Stimulated activated CD8-positive, alpha-beta memory T cell treated with anti-CD3 and anti-CD28 coated beads, Interleukin-7, amount 100 ng/mL, for 48 hours (primary cell): ENCODE results near the gene WBP1.
"Not testable (repeated sequence)": the region's sequence is repeated elsewhere in the genome, so short reads cannot be mapped to it uniquely, and the experiment has no call there.

Source experiments
- DNase-seq, 2 donors: peaks; one replicate each; pipeline ENCODE4 v3.0.0-alpha.2; 2020; ENCODE audit warnings: low read depth in 1 of 2; ENCODE audit errors: extremely low read depth in 1 of 2

Gene WBP1

DNA sequence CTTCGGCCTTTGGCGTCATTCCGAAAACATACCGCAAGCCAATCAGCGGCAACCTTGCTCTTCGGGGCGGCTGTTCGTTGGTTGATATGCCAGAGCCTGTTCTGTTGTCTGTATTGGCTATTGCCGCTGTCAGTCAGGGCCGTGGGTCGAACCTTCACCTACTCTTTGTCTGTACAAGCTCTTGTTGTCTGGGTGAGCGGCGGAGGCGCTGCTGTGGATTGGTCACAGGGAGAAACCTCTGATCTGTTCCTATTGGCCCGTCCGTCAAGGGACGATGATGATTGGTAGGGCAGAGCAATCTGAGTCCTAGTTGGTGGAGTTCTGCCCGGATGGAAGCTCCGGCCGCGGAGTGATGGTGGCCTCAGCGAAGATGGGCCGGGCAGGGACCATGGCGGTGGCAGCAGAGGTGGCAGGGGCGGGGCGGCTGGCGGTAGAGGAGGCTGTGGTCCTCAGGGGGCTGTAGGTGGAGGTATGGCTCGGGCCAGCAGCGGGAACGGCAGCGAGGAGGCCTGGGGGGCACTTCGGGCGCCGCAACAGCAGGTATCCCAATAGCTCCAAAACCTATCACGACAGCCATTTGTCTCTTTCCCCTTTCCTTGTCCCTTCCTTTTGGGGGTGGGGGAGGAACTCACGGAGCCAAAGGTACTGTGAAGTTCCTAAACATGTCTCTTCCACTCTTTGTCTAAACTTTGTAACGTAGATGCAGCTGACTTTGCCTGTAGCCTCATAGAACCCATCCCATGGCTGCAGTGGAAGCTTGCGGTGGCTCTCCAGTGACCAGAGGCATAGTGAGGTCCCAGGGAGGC is at the start of gene WBP1:
Gene WBP1, plus strand, starts transcription at position 307 of the 806 bp plus-strand sequence. Its CDS starts 165 bp downstream, at position 472.
- peak; percentile 95 to 100 for DNase-seq

DNA sequence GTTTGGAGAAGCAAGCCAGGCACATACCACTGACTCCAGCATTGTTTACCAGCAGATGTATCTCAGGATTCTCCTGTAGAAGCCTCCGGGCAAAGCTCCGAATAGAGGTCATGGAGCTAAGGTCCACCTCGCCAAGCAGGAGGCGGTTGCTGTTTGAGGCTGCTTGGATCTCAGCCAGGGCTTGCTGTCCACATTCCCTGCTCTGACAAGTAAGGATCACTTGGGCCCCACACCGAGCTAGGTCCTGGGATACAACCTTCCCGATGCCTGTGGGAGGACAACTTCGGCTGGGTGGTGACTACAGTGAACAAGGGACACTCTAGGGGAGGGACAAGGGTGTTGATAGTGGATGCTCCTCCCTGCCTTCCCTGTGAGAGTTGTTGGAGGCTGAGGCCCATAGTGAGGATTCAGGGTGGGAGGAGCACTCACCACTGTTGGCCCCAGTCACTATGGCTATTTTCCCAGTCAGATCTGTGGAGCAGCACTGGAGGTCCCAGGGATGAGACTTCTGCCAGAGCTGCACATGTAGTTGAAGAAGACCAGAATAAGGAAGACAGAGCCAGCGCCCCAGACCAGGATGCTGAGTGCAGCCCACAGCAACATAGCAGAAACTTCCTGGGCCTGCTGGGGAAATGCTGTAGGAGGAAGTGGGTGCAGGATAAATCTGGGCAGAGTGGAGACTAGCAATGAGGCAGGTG is 45.1 kb upstream of the WBP1 start:
- no peak for DNase-seq

DNA sequence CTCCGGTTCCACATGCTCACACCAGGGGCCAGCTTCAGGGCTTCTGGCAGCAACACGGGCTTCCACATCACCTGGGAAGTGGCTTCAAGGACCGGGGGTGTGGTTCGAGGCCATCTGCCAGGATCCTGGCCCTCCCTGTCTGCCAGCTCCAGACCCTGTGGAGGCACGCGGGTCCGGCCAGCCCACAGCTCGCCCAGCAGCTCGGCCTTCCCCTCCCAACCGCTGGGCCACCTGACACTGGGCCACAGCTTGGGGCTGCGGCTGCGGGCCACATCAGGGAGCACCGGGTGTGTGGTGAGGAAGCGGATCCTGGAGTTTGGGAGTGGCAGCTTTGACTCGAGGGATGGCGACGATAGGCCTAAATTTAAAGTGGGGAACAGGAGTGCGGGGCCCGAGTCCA is 43.8 kb upstream of the WBP1 start:
- no peak for DNase-seq

DNA sequence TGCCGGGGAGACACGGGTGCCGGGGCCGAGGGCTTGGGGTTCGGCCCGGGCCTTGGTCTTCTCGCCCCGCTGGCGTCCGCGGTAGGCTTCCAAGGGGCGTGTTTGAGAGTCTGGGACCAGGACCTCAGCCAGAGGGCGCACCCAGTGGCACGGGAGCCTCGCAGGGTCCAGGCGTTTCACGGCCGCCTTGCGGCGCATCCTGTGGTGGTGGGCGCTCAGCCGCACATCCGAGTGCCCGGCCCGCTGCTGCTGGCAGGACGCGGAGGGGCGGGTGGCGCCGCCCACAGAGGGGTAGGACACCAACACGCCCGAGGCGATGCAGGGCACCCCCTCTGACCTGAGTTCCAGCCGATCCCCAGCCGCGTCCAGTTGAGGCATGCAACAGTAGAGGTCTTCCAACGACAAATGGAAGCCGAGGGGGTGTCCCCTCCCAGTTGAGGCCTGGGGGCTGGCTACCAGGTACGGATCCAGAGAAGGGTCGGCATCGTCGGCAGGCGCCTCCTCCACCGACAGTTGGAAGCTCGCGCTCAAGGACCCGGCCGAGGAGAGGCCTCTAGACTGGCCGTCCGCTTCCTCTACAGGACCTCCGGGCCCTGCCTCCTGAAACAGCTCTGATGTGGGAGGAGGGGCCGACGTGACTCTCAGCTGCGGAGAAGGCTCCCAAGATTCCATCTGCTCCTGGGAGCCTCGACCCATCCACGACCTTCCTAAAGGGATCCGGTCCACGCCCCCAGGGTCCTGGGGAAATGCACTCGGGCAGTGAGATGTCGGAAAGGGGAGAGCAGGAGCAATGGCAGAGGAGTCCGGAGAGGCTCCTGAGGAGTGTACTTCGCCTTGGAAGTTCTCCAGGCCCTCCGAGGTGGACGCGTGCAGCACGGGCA is 43.1 kb upstream of the WBP1 start:
- DNase-seq = no peak

DNA sequence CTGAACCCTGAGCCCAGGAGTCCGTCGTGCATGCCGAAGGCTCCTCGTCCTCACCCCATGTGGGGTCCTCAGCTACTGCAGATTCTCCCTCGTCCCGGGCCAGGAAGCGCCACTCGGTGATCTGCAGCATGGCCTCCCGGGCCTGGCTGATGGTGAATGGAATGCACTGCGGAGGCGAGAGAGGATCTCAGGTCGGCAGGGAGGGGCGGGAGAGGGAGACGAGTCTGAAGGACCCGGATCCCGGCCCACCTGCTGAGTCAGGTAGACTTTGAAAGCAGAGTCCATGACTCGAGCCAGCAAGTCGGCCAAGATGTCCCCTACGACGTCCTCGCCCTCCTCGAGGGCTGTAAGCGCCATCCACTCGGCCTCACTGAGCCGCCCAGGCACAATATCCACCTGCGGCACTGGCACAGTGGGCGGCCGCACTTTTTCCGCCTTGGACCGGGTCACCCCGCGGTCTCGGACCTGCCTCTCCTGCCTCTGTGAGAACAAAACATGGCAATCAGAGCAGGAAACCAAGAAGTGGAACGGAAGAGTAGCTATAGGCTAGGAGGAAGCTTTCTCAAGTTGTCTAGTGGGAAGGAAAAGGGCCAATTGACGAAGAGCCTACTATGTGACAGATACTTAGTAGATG is 42.4 kb upstream of the WBP1 start:
- DNase-seq = no peak

DNA sequence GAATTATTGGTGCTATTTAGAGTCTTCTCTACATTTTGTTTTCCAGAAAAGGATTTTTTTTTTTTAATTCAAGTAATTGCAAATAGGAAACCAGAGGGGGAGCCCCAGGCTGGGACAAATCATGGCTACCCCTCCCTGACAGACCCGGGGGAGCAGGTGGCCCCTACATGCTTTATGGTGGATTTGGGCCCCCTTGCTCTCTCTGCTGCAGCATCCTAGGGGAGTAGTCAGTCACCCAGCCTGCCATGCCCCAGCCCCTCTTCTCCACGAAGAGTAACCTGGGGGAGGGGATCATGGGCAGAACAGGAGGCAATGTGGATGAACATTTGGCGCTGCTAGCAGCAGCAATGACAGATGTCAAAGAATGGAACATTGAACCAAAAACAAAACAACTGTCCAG is 41.5 kb upstream of the WBP1 start:
- DNase-seq = no peak

DNA sequence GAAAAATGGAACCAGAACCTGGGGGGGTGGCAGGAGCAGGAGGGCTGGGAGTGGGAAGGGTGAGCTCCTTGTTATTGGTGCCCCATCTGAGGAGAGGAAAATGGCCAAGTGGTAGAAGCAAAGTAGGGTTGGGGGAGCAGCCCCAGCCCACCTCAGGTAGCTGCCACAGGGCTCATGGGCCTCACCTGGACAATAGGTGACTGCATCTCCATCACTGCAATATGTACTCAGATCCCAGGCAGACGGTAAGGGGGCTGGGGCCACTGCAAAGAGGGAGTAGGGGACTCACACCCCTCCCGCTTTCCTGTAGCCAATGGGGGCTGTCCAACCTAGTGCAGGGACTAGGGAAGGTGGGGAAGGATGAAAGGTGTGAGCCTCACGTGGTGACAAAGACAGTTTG is 41.0 kb upstream of the WBP1 start:
- DNase-seq = no peak

DNA sequence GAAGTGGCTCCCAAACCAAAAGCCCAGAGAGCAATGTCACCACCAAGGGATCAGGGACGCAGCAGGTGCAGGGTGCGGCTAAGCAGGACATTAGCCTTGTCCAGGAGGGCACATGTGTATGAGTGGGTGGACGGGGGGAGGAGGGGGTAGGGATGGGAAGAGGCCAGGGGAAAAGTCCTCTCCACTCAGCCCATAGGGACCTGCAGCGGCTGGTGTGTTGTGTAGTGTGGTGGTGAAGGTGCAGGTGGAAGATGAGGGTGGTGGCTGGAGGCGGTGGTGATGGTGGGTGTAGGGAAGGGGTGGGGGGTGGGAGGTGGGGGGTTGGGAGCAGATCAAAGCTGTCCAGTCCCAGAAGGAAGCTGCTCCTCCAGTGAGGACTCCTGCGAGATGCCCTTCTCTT is 40.5 kb upstream of the WBP1 start:
- no peak for DNase-seq

DNA sequence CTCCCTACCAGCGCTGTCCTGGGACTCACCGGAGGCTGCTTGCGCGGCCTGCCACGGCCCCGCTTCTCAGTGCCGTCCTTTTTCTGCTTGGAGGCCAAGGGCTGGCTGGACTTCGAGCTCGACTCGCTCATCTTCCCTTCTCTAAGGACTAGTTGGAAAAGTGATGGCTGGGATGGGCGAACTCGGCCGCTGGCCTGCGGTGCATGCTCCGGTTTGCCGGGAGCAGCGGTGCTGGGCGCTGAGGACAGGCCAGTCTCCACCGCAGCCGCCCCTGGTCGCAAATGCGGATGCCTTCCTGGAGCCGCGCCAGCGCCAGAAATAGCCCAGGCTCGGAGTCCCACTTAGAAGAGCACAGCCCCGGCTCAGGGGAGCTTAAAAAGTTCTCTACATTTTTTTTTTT is 39.9 kb upstream of the WBP1 start:
- DNase-seq = no peak

DNA sequence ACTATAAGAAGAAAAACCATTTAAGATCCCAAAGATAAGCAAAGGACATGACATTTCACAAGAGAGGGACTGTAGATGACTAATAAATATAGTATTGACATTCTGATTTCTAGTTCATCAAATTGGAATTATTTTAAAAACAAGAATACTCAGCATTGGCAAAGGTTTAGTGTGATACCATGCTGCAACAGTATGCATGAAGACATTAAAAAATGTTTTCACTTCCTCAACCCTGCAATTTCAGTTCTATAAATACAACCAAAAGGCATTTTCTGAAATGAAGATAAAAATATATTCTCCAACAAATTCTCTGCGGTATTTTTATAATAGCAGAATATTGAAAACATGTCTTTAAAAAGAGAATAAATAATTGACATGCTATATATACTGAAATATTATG is 38.9 kb upstream of the WBP1 start:
- DNase-seq = no peak

DNA sequence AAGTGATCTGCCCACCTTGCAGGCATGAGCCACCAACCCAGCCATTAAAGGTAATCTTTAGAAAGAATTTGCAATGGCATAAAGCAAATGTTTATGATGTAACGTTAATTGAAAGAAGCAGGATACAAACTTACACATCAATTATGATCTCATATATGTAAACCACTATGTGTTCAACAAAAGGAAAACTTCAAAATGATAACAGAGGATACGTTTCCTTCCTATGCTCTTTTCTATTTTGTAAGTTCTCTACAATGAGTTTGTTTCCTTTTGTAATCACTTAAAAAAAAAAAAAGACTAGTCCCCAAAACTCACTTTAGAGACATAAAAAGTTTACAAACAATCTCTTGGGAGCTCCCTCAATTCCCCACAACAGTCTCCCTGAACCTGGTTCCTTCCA is 38.2 kb upstream of the WBP1 start:
- no peak for DNase-seq

DNA sequence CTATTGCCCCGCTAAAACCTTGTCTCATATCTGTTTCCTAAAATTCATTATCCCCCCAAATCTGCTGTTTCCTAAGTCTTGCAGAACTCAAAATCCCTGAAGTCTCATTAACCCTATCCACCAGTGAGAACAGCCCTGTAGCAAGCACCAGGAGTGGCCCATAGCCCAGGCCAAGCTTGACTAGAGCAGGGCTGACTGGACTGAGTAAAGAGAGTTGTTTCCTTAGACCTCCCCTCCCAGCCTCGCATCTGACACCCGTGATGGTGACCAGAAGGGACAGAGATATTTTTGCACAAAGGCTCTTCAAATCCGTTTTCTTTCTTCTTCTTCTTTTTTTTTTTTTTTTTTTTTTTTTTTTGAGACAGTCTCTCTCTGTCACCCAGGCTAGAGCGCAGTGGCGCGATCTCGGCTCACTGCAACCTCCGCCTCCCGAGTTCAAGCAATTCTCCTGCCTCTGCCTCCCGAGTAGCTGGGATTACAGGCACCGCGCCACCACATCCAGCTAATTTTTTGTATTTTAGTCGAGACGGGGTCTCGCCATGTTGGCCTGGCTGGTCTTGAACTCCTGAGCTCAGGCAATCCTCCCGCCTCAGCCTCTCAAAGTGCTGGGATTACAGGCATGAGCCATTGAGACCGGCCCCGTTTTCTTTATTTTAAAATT is 37.7 kb upstream of the WBP1 start:
- DNase-seq = not testable (repeated sequence)

DNA sequence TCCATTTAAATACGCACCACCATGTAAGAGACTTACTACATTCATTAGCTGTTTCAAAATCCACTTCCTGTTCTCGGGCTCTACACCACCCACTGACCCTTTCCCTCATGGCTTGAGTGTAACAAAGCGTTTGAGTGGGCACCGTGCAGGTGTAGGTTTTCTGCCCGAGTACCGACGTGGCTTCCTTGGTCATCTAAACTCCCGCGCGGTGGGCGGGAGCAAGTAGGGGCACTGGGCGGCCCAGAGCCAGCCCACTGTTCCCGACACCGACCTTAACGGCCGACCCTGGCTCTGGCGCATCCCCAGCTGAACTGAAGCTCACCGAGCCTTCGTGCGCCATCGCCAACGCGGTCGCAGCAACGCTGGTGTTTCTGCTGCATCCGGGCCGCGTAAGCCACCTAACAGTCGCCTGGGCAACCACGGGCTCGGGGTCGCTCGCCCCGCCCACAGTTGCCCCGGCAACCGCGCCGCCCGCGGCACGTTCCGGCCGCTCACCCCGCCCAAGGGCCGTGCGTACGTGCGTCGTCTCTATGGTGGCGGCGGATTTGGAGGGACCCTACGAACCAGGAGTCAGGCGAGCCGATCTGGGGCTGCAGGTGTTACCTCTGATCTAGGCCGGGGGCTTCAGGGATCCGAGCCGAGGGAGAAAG is 36.9 kb upstream of the WBP1 start, which contains the start of the genes C2orf81 and WDR54:
Gene C2orf81, minus strand, starts transcription at position 399 of the 650 bp plus-strand sequence. Its CDS starts 59 bp downstream, at position 340.
Gene WDR54, plus strand, starts transcription at position 510 of the 650 bp plus-strand sequence. CDS start 424 bp downstream, outside the sequence.
- DNase-seq = peak; percentile 91 to 94

DNA sequence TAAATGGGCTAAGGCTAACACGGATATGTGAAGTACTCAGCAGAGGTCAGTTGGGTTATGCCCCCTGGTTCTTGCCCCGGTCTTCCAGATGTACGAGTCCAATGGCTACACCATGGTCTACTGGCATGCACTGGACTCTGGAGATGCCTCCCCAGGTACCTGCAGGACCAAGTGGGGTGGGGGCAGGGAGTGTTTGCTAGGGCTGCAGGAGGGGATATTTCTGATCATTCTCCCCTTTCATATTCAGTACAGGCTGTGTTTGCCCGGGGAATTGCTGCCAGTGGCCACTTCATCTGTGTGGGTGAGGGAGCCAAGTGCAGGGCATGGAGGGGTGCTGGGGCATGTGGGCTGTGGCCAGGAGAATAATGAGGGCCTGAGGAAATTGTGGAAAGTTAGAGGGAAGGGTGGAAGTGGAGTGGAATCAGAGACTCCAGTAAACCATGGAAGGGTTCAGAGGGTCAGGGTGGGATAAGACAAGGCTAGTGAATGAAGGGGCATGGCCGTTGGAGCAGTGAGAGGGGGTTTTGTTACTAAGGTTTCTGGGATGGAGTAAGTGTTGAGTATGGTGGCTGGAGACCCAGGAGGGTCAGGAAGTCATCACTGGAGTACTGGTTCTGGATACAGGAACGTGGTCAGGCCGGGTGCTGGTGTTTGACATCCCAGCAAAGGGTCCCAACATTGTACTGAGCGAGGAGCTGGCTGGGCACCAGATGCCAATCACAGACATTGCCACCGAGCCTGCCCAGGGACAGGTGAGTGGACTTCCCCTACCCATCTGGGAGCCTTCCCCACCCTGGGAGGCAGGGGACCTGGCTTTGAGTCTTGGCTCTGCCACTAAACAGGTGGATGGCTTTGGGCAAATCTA is 34.8 kb upstream of the WBP1 start:
- no peak for DNase-seq

DNA sequence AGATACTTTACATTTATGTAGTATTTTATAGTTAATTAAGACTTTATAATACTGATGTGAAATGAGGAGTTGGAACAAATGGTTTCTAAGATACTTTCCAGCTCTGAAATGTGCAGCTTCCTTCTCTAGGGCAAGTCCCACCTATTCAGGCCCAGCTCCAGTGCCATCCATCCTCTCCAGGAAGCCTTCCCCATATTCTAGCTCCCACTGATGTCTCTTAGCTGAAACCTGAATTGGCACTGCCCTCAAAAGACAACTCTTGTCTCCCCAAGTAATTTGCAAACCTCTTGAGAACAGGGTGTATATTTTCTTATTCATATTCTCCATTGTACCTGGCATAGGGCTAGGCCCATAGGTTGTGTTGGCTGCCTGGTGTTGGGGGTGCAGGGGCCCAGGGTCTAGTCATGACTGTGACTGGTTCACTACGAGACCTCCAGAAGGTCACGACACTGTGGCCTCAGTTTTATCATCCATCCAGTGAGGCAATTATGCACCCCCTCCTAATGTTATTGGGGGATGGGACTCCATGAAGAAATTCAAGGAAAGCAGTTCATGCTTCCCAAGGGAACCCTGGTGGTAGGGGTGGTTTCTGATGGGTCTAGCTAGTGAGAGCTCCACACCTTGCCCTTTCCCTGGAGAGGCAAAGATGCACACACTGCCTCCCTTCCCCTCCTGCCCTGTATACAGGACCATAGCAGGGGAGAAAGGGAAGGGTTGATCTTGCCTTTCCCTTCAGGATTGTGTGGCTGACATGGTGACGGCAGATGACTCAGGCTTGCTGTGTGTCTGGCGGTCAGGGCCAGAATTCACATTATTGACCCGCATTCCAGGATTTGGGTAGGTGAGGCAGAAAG is 33.9 kb upstream of the WBP1 start:
- DNase-seq = no peak

DNA sequence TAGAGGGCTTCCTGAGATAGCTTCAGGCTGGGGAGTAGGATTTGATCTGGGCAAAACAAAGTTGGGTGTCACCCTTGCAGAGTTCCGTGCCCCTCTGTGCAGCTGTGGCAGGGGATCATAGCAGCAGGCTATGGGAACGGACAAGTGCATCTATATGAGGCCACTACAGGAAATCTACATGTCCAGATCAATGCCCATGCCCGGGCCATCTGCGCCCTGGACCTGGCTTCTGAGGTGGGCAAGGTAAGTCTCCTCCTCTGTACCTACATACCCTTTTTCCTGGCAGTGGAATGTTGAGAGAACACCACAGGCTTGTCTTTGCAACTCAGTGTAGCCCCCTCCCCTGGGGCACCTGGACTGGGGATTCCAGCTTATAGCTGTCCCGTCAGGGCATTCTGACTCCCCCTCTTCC is 33.2 kb upstream of the WBP1 start:
- DNase-seq = no peak

DNA sequence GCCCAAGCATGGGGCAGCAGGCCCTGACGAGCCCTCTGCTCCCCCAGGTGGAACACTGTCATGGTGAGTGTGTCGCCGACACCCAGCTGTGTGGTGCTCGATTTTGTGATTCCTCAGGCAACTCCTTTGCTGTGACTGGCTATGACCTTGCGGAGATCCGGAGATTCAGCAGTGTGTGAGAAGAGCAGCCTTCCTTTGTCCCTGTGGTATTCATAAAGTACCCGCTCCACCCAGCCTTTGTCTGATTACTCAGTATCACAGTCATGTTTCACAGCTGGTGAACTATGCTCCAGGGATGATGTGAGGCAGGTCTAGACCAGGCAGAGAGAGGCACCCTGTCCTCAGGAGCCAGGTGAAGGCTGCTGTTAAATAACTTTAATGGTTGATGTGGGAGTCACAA is 32.7 kb upstream of the WBP1 start:
- DNase-seq = no peak
